A549 (cell line): ENCODE data around the gene PNPLA8. TPM values are rescaled to one million over a fixed set of nuclear protein-coding genes. Genes with fewer than 3 reads are reported as not detected.

Source experiments
- ATAC-seq, 2 experiments: fragments of 200-7000 bp in 1 of 2; fragments of >200 bp in 1 of 2; cut with Nextera tagmentation in 1 of 2; cut with Tn5 transposase in 1 of 2; 3 replicates each; pipeline versions ENCODE4 v1.8.0 to v1.9.1; 2018 to 2020; ENCODE audit warnings: mild to moderate bottlenecking in 1 of 2, moderate library complexity in 1 of 2
- CTCF ChIA-PET: fragments of 300-600 bp; sonication (Branson Sonifier 250); formaldehyde crosslinking; extraction: SDS; loops from one replicate; lab custom pipeline; 2021; ENCODE audit warnings: antibody characterized with exemption, inconsistent platforms; lab: Yijun Ruan, JAX
- POLR2A ChIA-PET: fragments of 350-600 bp; formaldehyde crosslinking; extraction: SDS; loops from one replicate; lab custom pipeline; 2021; ENCODE audit warnings: antibody characterized with exemption, inconsistent platforms; lab: Yijun Ruan, JAX
- DNase-seq, 2 experiments: peaks; one replicate each; pipeline versions ENCODE4 v3.0.0 to v3.0.0-alpha.2; 2011 to 2016; ENCODE audit warnings: low read depth in 1 of 2, low spot score in 1 of 2
- FAIRE-seq: peaks from 2 replicates; lab custom pipeline; 2011; peaks lifted over from hg19 to GRCh38; lab: Jason Lieb, UNC
- H3K27ac ChIP-seq, 2 experiments: fragments of >200 bp; sonication (Bioruptor Twin); formaldehyde crosslinking; 3 replicates each; pipeline ENCODE4 v1.5.1; 2016 to 2017
- H3K4me1 ChIP-seq: fragments of >200 bp; sonication (Bioruptor Twin); formaldehyde crosslinking; 3 replicates; pipeline ENCODE4 v1.6.1; 2016
- H3K4me2 ChIP-seq: fragments of >200 bp; sonication (Bioruptor Twin); formaldehyde crosslinking; 3 replicates; pipeline ENCODE4 v1.6.1; 2016
- H3K4me3 ChIP-seq: fragments of >200 bp; sonication (Bioruptor Twin); formaldehyde crosslinking; 3 replicates; pipeline ENCODE4 v1.5.1; 2016
- H3K9me3 ChIP-seq: fragments of >200 bp; sonication (Bioruptor Twin); formaldehyde crosslinking; 3 replicates; pipeline ENCODE4 v1.6.1; 2016
- ATOH8 ChIP-seq: fragments of 250-450 bp; sonication (Bioruptor Pico); IDR thresholded peaks from 2 replicates; pipeline ENCODE4 v1.5.0; 2020; ENCODE audit warnings: low read depth, mild to moderate bottlenecking, moderate library complexity
- CBX2 ChIP-seq: fragments of 200-600 bp; sonication (generic); IDR thresholded peaks from 2 replicates; pipeline ENCODE4 v1.6.1; 2016; ENCODE audit warnings: low read depth, mild to moderate bottlenecking, borderline replicate concordance
- CHD2 ChIP-seq: fragments of 150-350 bp; IDR thresholded peaks from 2 replicates; pipeline ENCODE4 v1.6.1; 2014; ENCODE audit warnings: low read length; ENCODE audit not compliant: partially characterized antibody
- CHD4 ChIP-seq: fragments of 200-600 bp; sonication (generic); IDR thresholded peaks from 2 replicates; pipeline ENCODE4 v1.6.1; 2016; ENCODE audit warnings: antibody characterized with exemption, mild to moderate bottlenecking, borderline replicate concordance
- CTCF ChIP-seq: fragments of >200 bp; sonication (Bioruptor Twin); formaldehyde crosslinking; IDR thresholded peaks from 3 replicates; pipeline ENCODE4 v1.5.1; 2016
- EHMT2 ChIP-seq: fragments of 200-600 bp; sonication (generic); IDR thresholded peaks from 2 replicates; pipeline ENCODE4 v1.6.1; 2016; ENCODE audit warnings: antibody characterized with exemption, low read depth, mild to moderate bottlenecking, moderate library complexity
- FOXS1 ChIP-seq: fragments of 250-450 bp; sonication (Bioruptor Pico); IDR thresholded peaks from 2 replicates; pipeline ENCODE4 v1.5.0; 2020; ENCODE audit warnings: mild to moderate bottlenecking, moderate library complexity
- HDAC2 ChIP-seq: fragments of 200-600 bp; sonication (generic); IDR thresholded peaks from 2 replicates; pipeline ENCODE4 v1.6.1; 2016
- HOXB13 ChIP-seq: fragments of 250-450 bp; sonication (Bioruptor Pico); IDR thresholded peaks from 2 replicates; pipeline ENCODE4 v1.5.0; 2020; ENCODE audit warnings: low read depth, mild to moderate bottlenecking, moderate library complexity
- HOXB5 ChIP-seq: fragments of 250-450 bp; sonication (Bioruptor Pico); IDR thresholded peaks from 2 replicates; pipeline ENCODE4 v1.5.0; 2020; ENCODE audit warnings: mild to moderate bottlenecking, moderate library complexity
- JUN ChIP-seq, 2 experiments: fragments of >200 bp; sonication (Bioruptor Twin); formaldehyde crosslinking; IDR thresholded peaks; 2 replicates in 1 of 2; 3 replicates in 1 of 2; pipeline ENCODE4 v1.6.1; 2016 to 2017
- JUNB ChIP-seq: fragments of >200 bp; sonication (Bioruptor Twin); formaldehyde crosslinking; IDR thresholded peaks from 2 replicates; pipeline ENCODE4 v1.6.1; 2016
- KDM1A ChIP-seq: fragments of 200-600 bp; sonication (generic); IDR thresholded peaks from 2 replicates; pipeline ENCODE4 v1.6.1; 2016; ENCODE audit warnings: low read depth, mild to moderate bottlenecking
- MAFK ChIP-seq: fragments of 450-650 bp; IDR thresholded peaks from 2 replicates; pipeline ENCODE4 v1.6.1; 2014; ENCODE audit not compliant: partially characterized antibody
- MAZ ChIP-seq: fragments of 150-350 bp; IDR thresholded peaks from 2 replicates; pipeline ENCODE4 v1.6.1; 2014; ENCODE audit warnings: antibody characterized with exemption, low read depth, low read length, borderline replicate concordance
- MYC ChIP-seq: IDR thresholded peaks from 2 replicates; pipeline ENCODE4 v1.6.1; 2012; ENCODE audit warnings: mild to moderate bottlenecking, inconsistent platforms, low read length, improper control_type of control experiment, borderline replicate concordance
- NPAS2 ChIP-seq: fragments of 250-450 bp; sonication (Bioruptor Pico); IDR thresholded peaks from 2 replicates; pipeline ENCODE4 v1.8.0; 2022; ENCODE audit warnings: mild to moderate bottlenecking, moderate library complexity, borderline replicate concordance
- POLR2A ChIP-seq: IDR thresholded peaks from 2 replicates; pipeline ENCODE4 v1.6.1; 2012; ENCODE audit warnings: mild to moderate bottlenecking, low read length
- POLR2AphosphoS2 ChIP-seq: conservative IDR thresholded peaks from 2 replicates; pipeline ENCODE4 v1.6.1; 2012; ENCODE audit warnings: low read length, improper control_type of control experiment, inconsistent platforms
- RAD21 ChIP-seq, 2 experiments: fragments of >200 bp in 1 of 2; sonication (Bioruptor Twin) in 1 of 2; formaldehyde crosslinking in 1 of 2; IDR thresholded peaks in 1 of 2; conservative IDR thresholded peaks in 1 of 2; 2 replicates in 1 of 2; 3 replicates in 1 of 2; pipeline ENCODE4 v1.6.1; 2012 to 2018; ENCODE audit warnings: inconsistent platforms in 1 of 2
- RARB ChIP-seq: fragments of 250-450 bp; sonication (Bioruptor Pico); IDR thresholded peaks from 2 replicates; pipeline ENCODE4 v1.8.0; 2021; ENCODE audit warnings: mild to moderate bottlenecking, moderate library complexity
- RCOR1 ChIP-seq: fragments of 150-350 bp; IDR thresholded peaks from 2 replicates; pipeline ENCODE4 v1.6.1; 2014; ENCODE audit warnings: antibody characterized with exemption, low read length, low read depth
- RNF2 ChIP-seq: fragments of 200-600 bp; sonication (generic); IDR thresholded peaks from 2 replicates; pipeline ENCODE4 v1.6.1; 2016; ENCODE audit warnings: low read depth, mild to moderate bottlenecking, antibody characterized with exemption, moderate library complexity, borderline replicate concordance
- SMC3 ChIP-seq: fragments of >200 bp; sonication (Bioruptor Twin); formaldehyde crosslinking; IDR thresholded peaks from 3 replicates; pipeline ENCODE4 v1.6.1; 2018; ENCODE audit warnings: inconsistent platforms
- USF2 ChIP-seq: fragments of 450-650 bp; IDR thresholded peaks from 2 replicates; pipeline ENCODE4 v1.6.1; 2014; ENCODE audit warnings: antibody characterized with exemption
- WGBS: methylation state at CpG from one replicate; pipeline ENCODE4 v1.1.6; 2017; ENCODE audit errors: missing lambda C conversion rate; 5-methylcytosine and 5-hydroxymethylcytosine counted together
- polyA plus RNA-seq, 4 experiments: library from polyadenylated mRNA; depleted of rRNA in 3 of 4; stranded (reverse); fragments of >200 nt; fragmentation: RNase III in 1 of 4; extraction: RNeasy Plus Mini Kit Qiagen cat#74134 plus additional on column Dnase treatment in 1 of 4; gene quantifications; 2 replicates in 3 of 4; 3 replicates in 1 of 4; pipeline ENCODE4 v1.2.3, GENCODE V29; 2011 to 2017
- TF ChIP-seq, protein P1 (sequence below): fragments of >200 bp; sonication (Bioruptor Twin); formaldehyde crosslinking; IDR thresholded peaks from 3 replicates; pipeline ENCODE4 v1.6.1; 2016

PNPLA8 gene
- polyA plus RNA-seq, 2 of the 4 experiments (the other 2 are of a cell fraction), result 16.1 to 29.6 TPM

- FAIRE-seq (no peak), ATAC-seq (no peak), DNase-seq (no peak)
- Histone ChIP-seq H3K9me3 (no peaks in the 10 kb centered on the region), H3K27ac (no peak overlapping the region), H3K4me1 (peaks cover 19% of the 10 kb centered on the region; the same call in 2 of the 3 replicates), H3K4me3 (no peak overlapping the region), H3K4me2 (no peak overlapping the region)
- TF ChIP-seq RARB (CRISPR knock-in tag), result no peak
- TF ChIP-seq, protein P1, sequence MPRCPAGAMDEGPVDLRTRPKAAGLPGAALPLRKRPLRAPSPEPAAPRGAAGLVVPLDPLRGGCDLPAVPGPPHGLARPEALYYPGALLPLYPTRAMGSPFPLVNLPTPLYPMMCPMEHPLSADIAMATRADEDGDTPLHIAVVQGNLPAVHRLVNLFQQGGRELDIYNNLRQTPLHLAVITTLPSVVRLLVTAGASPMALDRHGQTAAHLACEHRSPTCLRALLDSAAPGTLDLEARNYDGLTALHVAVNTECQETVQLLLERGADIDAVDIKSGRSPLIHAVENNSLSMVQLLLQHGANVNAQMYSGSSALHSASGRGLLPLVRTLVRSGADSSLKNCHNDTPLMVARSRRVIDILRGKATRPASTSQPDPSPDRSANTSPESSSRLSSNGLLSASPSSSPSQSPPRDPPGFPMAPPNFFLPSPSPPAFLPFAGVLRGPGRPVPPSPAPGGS, result no peak
- no peak for TF ChIP-seq CHD2
- TF ChIP-seq CBX2, result no peak
- no peak for TF ChIP-seq ATOH8 (CRISPR knock-in tag)
- TF ChIP-seq HOXB13 (CRISPR knock-in tag), result no peak
- TF ChIP-seq USF2, result no peak
- TF ChIP-seq NPAS2 (CRISPR knock-in tag), result no peak
- no peak for TF ChIP-seq FOXS1 (CRISPR knock-in tag)
- TF ChIP-seq HOXB5 (CRISPR knock-in tag), result no peak
- no peak for TF ChIP-seq RCOR1
- no peak for TF ChIP-seq POLR2A
- TF ChIP-seq MAFK, result no peak
- no peak for TF ChIP-seq SMC3
- TF ChIP-seq MAZ, result no peak
- TF ChIP-seq HDAC2, result no peak
- CTCF ChIA-PET, result interaction anchor here (0.9 kb wide), 1 partner anchor 70 kb away, joined by 3 read pairs; no protein-coding TSS in a partner anchor
- POLR2A ChIA-PET, result no interaction called here
Observed at GRCh38 chr7:108565987-108566386, 40.1 kb upstream of the PNPLA8 start.

DNA sequence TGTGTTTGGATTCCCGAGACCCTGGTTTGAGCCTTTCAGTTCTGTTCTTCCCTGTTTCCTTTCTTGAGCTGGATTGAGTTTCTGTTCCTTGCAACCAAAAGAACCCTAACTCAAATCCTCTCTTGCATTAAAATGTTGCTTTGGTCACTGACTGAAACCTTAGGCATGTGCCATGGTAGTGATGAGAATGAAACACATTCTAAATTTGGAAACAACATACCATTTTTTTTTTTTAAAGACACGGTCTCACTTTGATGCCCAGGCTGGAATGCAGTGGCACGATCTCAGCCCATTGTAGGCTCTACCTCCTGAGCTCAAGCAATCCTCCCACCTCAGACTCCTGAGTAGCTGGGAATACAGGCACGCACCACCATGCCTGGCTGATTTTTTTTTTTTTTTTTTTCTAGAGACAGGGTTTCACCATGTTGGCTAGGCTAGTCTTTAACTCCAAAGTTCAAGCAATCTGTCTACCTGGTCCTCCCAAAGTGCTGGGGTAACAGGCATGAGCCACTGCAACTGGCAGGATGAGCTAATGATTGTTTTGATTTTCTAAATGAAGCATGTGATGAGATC is 35.2 kb upstream of the PNPLA8 start:
- no peak for FAIRE-seq
- POLR2A ChIA-PET, result interaction anchor here (0.7 kb wide), 1 partner anchor 203 kb away, joined by 3 read pairs; no protein-coding TSS in a partner anchor

More for the DNA sequence above, 35.2 kb upstream of the PNPLA8 start:
- no peak for DNase-seq
- peaks cover 18% of the 10 kb centered on the region for H3K9me3 ChIP-seq
- 95% methylated on average over 4 of the region's 4 CpGs for WGBS
- H3K4me2 ChIP-seq, result no peak overlapping the region
- TF ChIP-seq CTCF (no peak), ATOH8 (CRISPR knock-in tag) (no peak), NPAS2 (CRISPR knock-in tag) (no peak), CBX2 (no peak), JUNB (no peak), RAD21 (conservative IDR thresholded peaks at IDR 0.05 in 1 of 2, IDR thresholded peaks at IDR 0.05 in 1 of 2) (no peak), CHD4 (no peak), KDM1A (no peak), RCOR1 (no peak), EHMT2 (no peak), RNF2 (no peak), FOXS1 (CRISPR knock-in tag) (no peak), POLR2AphosphoS2 (no peak), MYC (no peak), MAFK (no peak), JUN (IDR thresholded peaks at IDR 0.05) (no peak)
- ATAC-seq, result no peak
- CTCF ChIA-PET, result interaction anchor here (1.6 kb wide), 1 partner anchor 414 kb away, joined by 4 read pairs; no protein-coding TSS in a partner anchor
- no peaks in the 10 kb centered on the region for H3K4me1 ChIP-seq
- no peak overlapping the region for H3K27ac ChIP-seq
- H3K4me3 ChIP-seq, result no peak overlapping the region
